Activated naive CD4-positive, alpha-beta T cell (primary cell): ENCODE data around the gene PTRHD1.

Source experiments
- DNase-seq, 4 experiments: peaks; one replicate each; lab custom pipeline; 2025; lab: John Stamatoyannopoulos, UW

Gene PTRHD1

DNA sequence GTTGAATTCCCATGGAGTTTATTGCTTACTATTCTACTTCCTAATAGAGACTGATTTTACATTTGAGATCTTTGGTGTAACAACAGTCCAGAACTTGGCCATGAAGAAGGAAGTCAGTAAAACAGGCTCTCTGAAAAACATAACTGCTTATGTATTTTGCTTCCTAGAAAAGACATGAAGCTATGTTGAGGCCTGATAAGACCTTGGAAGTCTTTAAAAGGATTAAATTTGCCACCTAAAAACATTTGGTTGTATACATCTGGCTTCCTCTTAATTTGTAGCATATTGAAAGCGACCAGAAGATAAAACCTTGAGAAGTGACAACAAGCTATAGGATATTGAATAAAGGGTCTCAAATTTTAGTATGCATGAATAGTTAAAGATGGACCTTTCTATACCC is 36.4 kb downstream of the PTRHD1 start:
- no peak for DNase-seq

DNA sequence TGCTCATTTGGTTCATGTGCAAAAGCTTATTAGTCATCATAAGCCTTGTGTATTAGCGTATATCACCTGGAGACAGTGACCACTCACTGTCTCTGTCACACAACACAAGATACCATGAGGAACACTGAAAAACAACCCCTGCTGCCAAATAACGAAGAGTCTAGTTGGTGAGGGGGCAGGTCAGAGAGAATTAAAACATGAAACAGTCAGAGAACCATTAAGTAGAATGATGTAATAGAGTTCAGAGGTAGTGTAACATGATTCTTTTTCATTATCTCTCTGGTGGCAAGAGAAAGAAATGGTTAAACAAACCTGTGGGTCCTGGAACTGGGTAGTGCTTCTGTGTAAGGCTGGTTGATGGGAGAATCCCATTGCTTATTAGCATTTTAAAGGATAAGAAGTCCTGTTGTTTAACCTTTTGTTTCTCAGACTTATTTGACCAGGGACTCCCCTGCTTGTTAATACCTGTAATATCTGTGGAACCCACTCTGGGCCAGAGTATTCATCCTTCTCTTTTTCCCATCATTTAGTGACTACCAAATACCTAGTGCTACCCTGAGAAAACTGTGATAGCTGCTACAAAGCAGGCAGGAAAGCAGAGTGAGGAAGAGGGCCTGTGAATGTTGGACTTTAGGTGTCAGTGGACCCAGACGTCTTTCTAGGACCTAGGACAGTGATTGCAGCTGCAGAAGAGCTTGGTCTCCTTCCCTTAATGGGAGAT is 38.0 kb downstream of the PTRHD1 start:
- DNase-seq: no peak

DNA sequence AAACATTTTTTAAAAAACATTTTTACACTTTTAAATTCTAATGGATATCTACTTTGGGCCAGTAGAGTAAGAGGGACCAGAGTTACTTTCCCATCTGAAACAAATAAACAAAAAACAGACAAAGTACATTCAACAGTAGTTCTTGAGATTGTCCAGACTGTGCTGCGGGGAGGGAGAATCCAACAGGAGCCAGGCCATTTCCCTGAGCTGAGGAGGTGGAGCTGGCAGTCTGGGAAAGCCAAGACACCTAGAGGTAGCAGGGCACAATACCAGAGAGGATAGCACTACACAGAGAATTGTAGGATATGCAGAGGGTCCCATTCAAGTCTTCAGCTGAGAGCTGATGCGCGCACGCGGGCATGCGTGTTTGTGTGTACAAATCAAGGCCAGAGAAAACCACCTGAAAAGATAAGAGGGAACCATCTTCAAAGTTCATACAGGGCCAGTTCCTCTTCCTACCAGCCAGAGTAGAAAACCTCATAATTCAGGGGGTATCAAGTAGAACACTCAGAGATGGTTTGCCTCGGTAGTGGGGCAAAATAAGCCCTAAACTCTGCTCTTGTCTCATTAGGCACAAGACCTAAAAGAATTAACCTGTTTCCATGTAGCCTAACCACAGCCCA is 44.0 kb downstream of the PTRHD1 start:
- no peak for DNase-seq

DNA sequence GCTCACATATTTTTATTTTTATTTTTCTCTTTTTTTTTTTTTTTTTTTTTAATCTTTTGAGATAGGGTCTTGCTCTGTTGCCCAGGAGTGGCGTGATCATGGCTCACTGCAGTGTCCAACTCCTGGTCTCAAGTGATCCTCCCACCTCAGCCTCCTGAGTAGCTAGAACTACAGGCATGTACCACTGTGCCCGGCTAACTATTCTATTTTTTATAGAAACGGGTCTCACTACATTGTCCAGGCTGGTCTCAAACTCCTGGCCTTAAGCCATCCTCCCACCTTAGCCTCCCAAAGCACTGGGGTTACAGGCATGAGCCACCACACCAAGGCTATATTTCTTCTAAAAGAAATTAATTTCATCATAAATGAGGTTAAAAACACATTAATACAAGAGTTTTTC is 45.9 kb downstream of the PTRHD1 start:
- no peak for DNase-seq

DNA sequence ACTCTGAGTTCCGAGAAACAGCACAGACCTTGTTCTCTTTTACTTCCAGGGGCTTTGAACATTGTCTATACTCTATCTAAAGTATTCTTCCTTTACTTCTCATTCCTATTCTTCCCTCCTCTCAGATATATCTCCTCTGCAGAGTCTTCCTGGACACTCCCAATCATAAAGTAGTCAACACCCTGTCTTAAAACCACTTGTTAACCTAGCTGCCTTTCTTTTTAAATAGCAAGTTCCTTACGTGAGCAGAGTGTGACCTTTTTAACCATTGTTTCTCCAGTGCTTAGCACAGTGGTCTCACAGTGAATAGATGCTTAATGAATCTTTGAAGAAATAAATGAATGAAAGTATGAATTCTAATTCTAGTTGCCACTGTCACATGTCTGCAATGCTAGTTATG is 47.4 kb downstream of the PTRHD1 start:
- no peak for DNase-seq

DNA sequence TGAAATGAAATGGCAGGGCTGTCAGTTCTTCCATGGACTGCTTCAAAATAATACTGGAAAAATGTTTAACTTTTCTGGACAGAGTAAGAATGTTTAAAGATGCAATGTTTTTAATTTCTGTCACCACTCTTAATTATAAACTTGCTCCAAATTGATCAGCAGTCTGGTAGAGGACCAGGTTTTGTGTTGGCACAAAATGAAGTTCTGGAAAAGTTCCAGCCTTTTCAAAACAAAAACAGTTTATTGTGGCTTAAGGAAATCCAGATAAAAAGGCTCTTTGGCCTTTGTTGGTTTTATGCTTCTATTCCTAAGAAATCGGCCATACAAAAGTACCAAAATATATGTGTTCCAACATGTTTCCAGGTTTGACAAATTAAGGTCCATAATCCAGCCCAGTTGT is 48.8 kb downstream of the PTRHD1 start:
- DNase-seq: no peak

DNA sequence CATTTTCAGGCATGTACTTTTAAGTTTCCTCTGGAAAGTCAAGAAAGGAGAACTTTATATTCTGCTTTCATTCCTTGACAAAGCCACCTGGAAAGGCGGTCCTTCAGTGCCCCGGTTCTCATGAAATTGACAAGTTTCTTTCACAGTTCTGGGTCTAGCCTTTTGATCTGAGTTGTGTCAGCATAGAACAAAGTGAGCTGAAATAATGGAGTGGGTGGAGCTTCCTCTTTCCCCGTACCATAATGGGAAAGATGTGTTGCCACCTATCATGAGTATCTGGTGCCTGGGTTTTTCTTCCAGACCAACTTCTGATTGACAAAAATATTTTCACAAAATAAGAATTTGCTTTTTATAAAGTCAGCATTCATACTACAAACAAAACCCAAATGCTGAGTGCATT is 49.3 kb downstream of the PTRHD1 start:
- no peak for DNase-seq

DNA sequence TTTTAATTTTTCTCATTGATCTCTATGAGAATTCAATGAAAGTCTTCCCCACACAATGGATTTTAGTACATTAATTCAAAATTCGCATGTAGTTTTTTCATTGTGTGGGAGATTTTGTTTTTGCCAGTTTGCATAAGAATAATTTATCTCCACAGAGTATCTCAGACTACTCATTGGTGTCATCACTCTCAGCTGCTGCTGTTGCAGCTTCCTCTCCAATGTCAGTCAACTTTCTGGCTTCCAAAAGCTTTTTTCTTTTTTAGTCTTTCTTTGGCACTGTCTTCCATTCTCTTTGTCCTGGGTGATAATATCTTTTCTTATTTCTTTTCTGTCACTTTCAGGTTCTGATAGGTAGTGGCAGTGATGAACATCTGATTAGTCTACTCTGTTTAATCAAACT is 50.5 kb downstream of the PTRHD1 start:
- DNase-seq: no peak

DNA sequence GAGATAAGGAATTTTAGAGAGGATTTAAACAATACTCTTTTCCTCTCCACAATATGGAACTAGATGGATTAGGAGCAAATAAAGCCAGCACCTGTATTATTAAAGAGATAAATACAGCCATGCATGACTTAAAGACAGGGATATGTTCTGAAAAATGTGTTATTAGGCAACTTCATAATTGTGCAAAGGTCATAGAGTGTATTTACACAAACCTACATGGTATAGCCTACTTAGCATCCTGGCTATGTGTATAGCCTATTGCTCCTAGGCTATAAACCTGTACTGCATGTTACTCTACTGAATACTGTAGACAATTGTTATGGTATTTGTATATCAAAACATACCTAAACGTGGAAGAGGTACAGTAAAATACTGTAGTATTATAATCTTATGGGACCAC is 53.0 kb downstream of the PTRHD1 start:
- no peak for DNase-seq
